Sigmoid colon (tissue), 7 donors: ENCODE measurements around the gene RAB3B. TPM values are rescaled to one million over a fixed set of nuclear protein-coding genes. Genes with fewer than 3 reads are reported as not detected.

Experiments
- DNase-seq: peaks from one replicate; pipeline ENCODE4 v3.0.0-alpha.2; 2019
- H3K27ac ChIP-seq, 4 donors: fragments of 200-600 bp; sonication (generic); one replicate each; pipeline ENCODE4 v1.5.1; 2016 to 2019; ENCODE audit warnings: mild to moderate bottlenecking in 1 of 4
- H3K27me3 ChIP-seq, 3 donors: fragments of 200-600 bp; sonication (generic); one replicate each; pipeline ENCODE4 v1.5.1; 2019; ENCODE audit warnings: mild to moderate bottlenecking in 1 of 3
- H3K36me3 ChIP-seq, 4 donors: fragments of 200-600 bp; sonication (generic); one replicate each; pipeline ENCODE4 v1.5.1; 2016 to 2019
- H3K4me1 ChIP-seq, 4 donors: fragments of 200-600 bp; sonication (generic); one replicate each; pipeline ENCODE4 v1.5.1; 2017 to 2019
- H3K4me3 ChIP-seq, 4 donors: fragments of 200-600 bp; sonication (generic); one replicate each; pipeline ENCODE4 v1.5.1; 2017 to 2019; ENCODE audit warnings: mild to moderate bottlenecking in 2 of 4, moderate library complexity in 1 of 4
- H3K9me3 ChIP-seq, 4 donors: fragments of 200-600 bp in 3 of 4; sonication (generic) in 3 of 4; one replicate each; pipeline versions ENCODE4 v1.5.1 to v1.6.1; 2013 to 2019
- CTCF ChIP-seq, 4 experiments: fragments of 450-650 bp in 3 of 4; fragments of 200-600 bp in 1 of 4; IDR thresholded peaks; one replicate each; pipeline ENCODE4 v1.5.1; 2016 to 2019; ENCODE audit warnings: antibody characterized with exemption in 4 of 4, mild to moderate bottlenecking in 3 of 4, moderate library complexity in 2 of 4
- EP300 ChIP-seq, 4 donors: sonication (generic); formaldehyde crosslinking; IDR thresholded peaks; one replicate each; pipeline ENCODE4 v1.6.1; 2017; ENCODE audit warnings: antibody characterized with exemption in 4 of 4
- POLR2A ChIP-seq, 2 donors: fragments of 450-650 bp; IDR thresholded peaks; one replicate each; pipeline ENCODE4 v1.6.1; 2016; ENCODE audit warnings: antibody characterized with exemption in 2 of 2, mild to moderate bottlenecking in 2 of 2, moderate library complexity in 2 of 2
- POLR2AphosphoS5 ChIP-seq, 4 donors: sonication (generic); formaldehyde crosslinking; IDR thresholded peaks; one replicate each; pipeline ENCODE4 v1.6.1; 2017; ENCODE audit warnings: antibody characterized with exemption in 4 of 4
- WGBS, 2 donors: extraction: QIAGEN DNeasy Blood & Tissue Kit; methylation state at CpG; one replicate each; pipeline ENCODE4 v1.1.7; 2013; 5-methylcytosine and 5-hydroxymethylcytosine counted together
- intact Hi-C: fragments of 100-400 bp; cut with DNase I; formaldehyde crosslinking; loops from one replicate; pipeline ENCODE4 v1.15.1; 2023
- polyA plus RNA-seq, 3 donors: library from polyadenylated mRNA; stranded (reverse); fragments of 200-250 nt; gene quantifications; one replicate each; pipeline ENCODE4 v1.2.3, GENCODE V29; 2013
- small RNA-seq, 3 donors: library from RNA; depleted of rRNA; stranded (forward); fragments of <200 nt; gene quantifications; one replicate each; pipeline ENCODE3, GENCODE V24; 2016
- total RNA-seq, 4 donors: library from RNA; depleted of rRNA; stranded (reverse); fragments of >200 nt; gene quantifications; one replicate each; pipeline ENCODE4 v1.1.0, GENCODE V29; 2016
- donor health status: healthy with polysubstance abuse.
- donor health status: Bipolar disorder and iron deficiency.
- donor health status: healthy.

Gene RAB3B
- total and polyA plus RNA-seq, 7 donors: 1.5 to 4.3 (median 3.1) TPM

DNA sequence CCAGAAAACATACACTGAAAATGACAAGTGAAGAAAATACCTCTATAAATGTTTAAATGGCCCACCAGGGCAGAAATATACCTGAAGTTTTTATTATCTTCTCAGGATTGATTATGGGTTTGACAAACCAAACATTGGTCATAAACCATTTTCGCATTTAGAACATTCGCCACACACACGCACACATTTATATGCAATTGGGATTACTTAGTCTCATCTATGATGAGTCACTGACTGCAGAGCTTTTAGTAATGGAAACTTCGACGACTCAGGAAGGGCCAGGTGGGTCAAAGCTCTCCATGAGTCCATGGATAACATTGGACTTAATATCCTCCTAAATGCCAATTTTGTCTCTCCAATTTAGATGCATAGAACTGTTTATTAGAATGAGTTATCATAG, 128.8 kb downstream of the RAB3B start:
- Histone ChIP-seq H3K4me3 (no peak overlapping the region), H3K36me3 (no peaks in the 10 kb centered on the region), H3K27me3 (no peaks in the 10 kb centered on the region), H3K27ac (no peak overlapping the region), H3K9me3 (no peaks in the 10 kb centered on the region), H3K4me1 (peaks cover 0 to under 1% (median 0%) of the 10 kb centered on the region in 4 donors)
- WGBS, 2 donors: 89 to 96% methylated on average over 5 of the region's 5 CpGs
- intact Hi-C loops: no loop called here
- no peak for TF ChIP-seq EP300 (IDR thresholded peaks at IDR 0.05)
- TF ChIP-seq POLR2AphosphoS5 (IDR thresholded peaks at IDR 0.05): no peak
- no peak for TF ChIP-seq CTCF (IDR thresholded peaks at IDR 0.05)
- DNase-seq: no peak

DNA sequence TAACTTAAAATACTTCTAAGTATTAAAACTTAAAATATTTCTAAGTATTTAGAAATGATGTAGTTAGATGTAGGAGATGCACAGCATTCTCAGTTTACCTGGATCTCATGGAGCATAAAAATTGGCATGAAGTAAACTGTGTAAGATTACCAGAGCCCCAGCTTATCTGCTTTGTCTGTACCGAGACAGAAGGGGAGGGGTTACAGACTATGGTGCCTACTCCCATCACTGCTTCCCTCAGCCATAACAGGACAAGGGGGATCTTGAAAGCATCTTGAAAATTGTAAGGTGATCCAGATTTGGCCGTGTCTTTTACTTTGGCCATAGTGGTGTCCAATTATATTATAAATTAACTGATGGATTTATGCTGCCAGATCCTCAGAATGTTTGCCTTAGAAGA, 130.8 kb downstream of the RAB3B start:
- no peak overlapping the region for H3K4me3 ChIP-seq
- H3K9me3 ChIP-seq: no peaks in the 10 kb centered on the region
- WGBS, 2 donors: 87 to 89% methylated on average over 2 of the region's 2 CpGs
- TF ChIP-seq POLR2A (IDR thresholded peaks at IDR 0.05) (no peak), CTCF (IDR thresholded peaks at IDR 0.05) (no peak), EP300 (IDR thresholded peaks at IDR 0.05) (no peak), POLR2AphosphoS5 (IDR thresholded peaks at IDR 0.05) (no peak)
- no peak for DNase-seq
- H3K27ac ChIP-seq: no peak overlapping the region
- no peaks in the 10 kb centered on the region for H3K36me3 ChIP-seq
- intact Hi-C loops: no loop called here
- H3K27me3 ChIP-seq: no peaks in the 10 kb centered on the region
- H3K4me1 ChIP-seq: no peaks in the 10 kb centered on the region

GRCh38 chr1:51859333-51859732, 131.2 kb downstream of the RAB3B start:
- Histone ChIP-seq H3K9me3 (no peaks in the 10 kb centered on the region), H3K4me1 (no peaks in the 10 kb centered on the region), H3K36me3 (no peaks in the 10 kb centered on the region), H3K27ac (no peak overlapping the region), H3K4me3 (no peak overlapping the region), H3K27me3 (no peaks in the 10 kb centered on the region)
- no peak for DNase-seq
- TF ChIP-seq EP300 (IDR thresholded peaks at IDR 0.05): no peak
- TF ChIP-seq CTCF (IDR thresholded peaks at IDR 0.05): no peak
- no peak for TF ChIP-seq POLR2AphosphoS5 (IDR thresholded peaks at IDR 0.05)
- TF ChIP-seq POLR2A (IDR thresholded peaks at IDR 0.05): no peak
- intact Hi-C loops: no loop called here
- WGBS, 2 donors: 94 to 97% methylated on average over 2 of the region's 2 CpGs

GRCh38 chr1:51858892-51859291, 131.6 kb downstream of the RAB3B start:
- TF ChIP-seq POLR2A (IDR thresholded peaks at IDR 0.05) (no peak), EP300 (IDR thresholded peaks at IDR 0.05) (no peak), POLR2AphosphoS5 (IDR thresholded peaks at IDR 0.05) (no peak), CTCF (IDR thresholded peaks at IDR 0.05) (no peak)
- DNase-seq: no peak
- Histone ChIP-seq H3K27me3 (no peaks in the 10 kb centered on the region), H3K36me3 (no peaks in the 10 kb centered on the region), H3K4me3 (no peak overlapping the region), H3K9me3 (no peaks in the 10 kb centered on the region), H3K4me1 (no peaks in the 10 kb centered on the region), H3K27ac (no peak overlapping the region)
- intact Hi-C loops: no loop called here
- WGBS, 2 donors: 92 to 94% methylated on average over 1 of the region's 1 CpG

Small RNA genes lying within 50 kb of the gene (small RNA-seq; reads per million reads assigned to genes)
- 0 reads per million in 3 donors for gene RN7SL290P
- 0.15 to 0.32 (median 0.18) reads per million in 3 donors for gene RNA5SP48

Other genes starting within 250 kb of the RAB3B start
- 10 to 100 TPM; 71.0 to 91.4 (median 81.4) TPM for gene NRDC, start 112.0 kb downstream of the RAB3B start, total RNA-seq
- gene NRDC, start 112.0 kb downstream of the RAB3B start, polyA plus RNA-seq: 10 to 100 TPM; 34.4 to 70.6 (median 37.2) TPM
- 10 to 100 TPM in 3 of 4 donors, 1 to 10 TPM in 1; 8.2 to 15.0 (median 11.0) TPM for gene KTI12, start 43.1 kb upstream of the RAB3B start, total RNA-seq
- gene KTI12, start 43.1 kb upstream of the RAB3B start, polyA plus RNA-seq: 1 to 10 TPM; 4.9 to 9.6 (median 6.0) TPM
- gene TXNDC12, start 64.5 kb upstream of the RAB3B start, total RNA-seq: 10 to 100 TPM; 20.8 to 27.1 (median 26.3) TPM
- 10 to 100 TPM in 2 of 3 donors, 1 to 10 TPM in 1; 9.0 to 33.3 (median 16.9) TPM for gene TXNDC12, start 64.5 kb upstream of the RAB3B start, polyA plus RNA-seq
- 10 to 100 TPM; 42.9 to 58.1 (median 51.1) TPM for gene BTF3L4, start 65.6 kb upstream of the RAB3B start, total RNA-seq
- 10 to 100 TPM; 22.2 to 30.0 (median 27.3) TPM for gene BTF3L4, start 65.6 kb upstream of the RAB3B start, polyA plus RNA-seq
- 10 to 100 TPM; 25.9 to 36.3 (median 28.8) TPM for gene ZFYVE9, start 151.4 kb upstream of the RAB3B start, total RNA-seq
- gene ZFYVE9, start 151.4 kb upstream of the RAB3B start, polyA plus RNA-seq: 1 to 10 TPM; 4.7 to 7.2 (median 5.4) TPM